OCI-M2 (cell line): Measurements from ENCODE around the gene CEACAM18.
"Not testable (repeated sequence)": the region's sequence is repeated elsewhere in the genome, so short reads cannot be mapped to it uniquely, and the experiment has no call there.

Experiments
- DNase-seq: peaks from one replicate; lab custom pipeline; 2025; ENCODE audit not compliant: unreplicated experiment; lab: John Stamatoyannopoulos, UW

CEACAM18 gene

GRCh38 chr19:51460164-51460992 lies 18.0 kb upstream of the CEACAM18 start:
- DNase-seq, result no peak

- no peak for DNase-seq
Measured at GRCh38 chr19:51461723-51462161, 16.6 kb upstream of the CEACAM18 start.

GRCh38 chr19:51462276-51462675 lies 16.1 kb upstream of the CEACAM18 start:
- no peak for DNase-seq

- no peak for DNase-seq
Measured at GRCh38 chr19:51462681-51463080, 15.7 kb upstream of the CEACAM18 start.

GRCh38 chr19:51463976-51464581 lies 14.3 kb upstream of the CEACAM18 start:
- DNase-seq, result not testable (repeated sequence)

- DNase-seq, result no peak
Measured at GRCh38 chr19:51466723-51467122, 11.6 kb upstream of the CEACAM18 start.

- DNase-seq, result peak; percentile 81
Measured at GRCh38 chr19:51467864-51468544, 10.3 kb upstream of the CEACAM18 start.

- no peak for DNase-seq
Measured at GRCh38 chr19:51468545-51468920, 9.8 kb upstream of the CEACAM18 start.

GRCh38 chr19:51469162-51469561 lies 9.2 kb upstream of the CEACAM18 start:
- DNase-seq, result no peak

GRCh38 chr19:51469629-51470028 lies 8.7 kb upstream of the CEACAM18 start:
- no peak for DNase-seq

GRCh38 chr19:51470966-51471365 lies 7.4 kb upstream of the CEACAM18 start:
- DNase-seq, result no peak

- no peak for DNase-seq
Measured at GRCh38 chr19:51471527-51471926, 6.8 kb upstream of the CEACAM18 start.

GRCh38 chr19:51472607-51473006 lies 5.7 kb upstream of the CEACAM18 start:
- DNase-seq, result no peak

GRCh38 chr19:51473009-51473707 lies 5.2 kb upstream of the CEACAM18 start:
- peak; percentile 62 for DNase-seq

- DNase-seq, result no peak
Measured at GRCh38 chr19:51476164-51476563, 2.2 kb upstream of the CEACAM18 start.

GRCh38 chr19:51477344-51477743 lies 995 bp upstream of the CEACAM18 start:
- no peak for DNase-seq

- DNase-seq, result no peak
Measured at GRCh38 chr19:51479531-51480331, 1.4 kb downstream of the CEACAM18 start.

- DNase-seq, result no peak
Measured at GRCh38 chr19:51480590-51480989, 2.3 kb downstream of the CEACAM18 start.

- no peak for DNase-seq
Measured at GRCh38 chr19:51485960-51486660, 7.8 kb downstream of the CEACAM18 start.

- DNase-seq, result no peak
Measured at GRCh38 chr19:51488491-51488890, 10.2 kb downstream of the CEACAM18 start.
